ENCODE results near the gene FCRLA. TPM values are rescaled to one million over a fixed set of nuclear protein-coding genes. Genes with fewer than 3 reads are reported as not detected.

Gene FCRLA
- total RNA-seq, 1 experiment from 2014 or later: 0.25 TPM

DNA sequence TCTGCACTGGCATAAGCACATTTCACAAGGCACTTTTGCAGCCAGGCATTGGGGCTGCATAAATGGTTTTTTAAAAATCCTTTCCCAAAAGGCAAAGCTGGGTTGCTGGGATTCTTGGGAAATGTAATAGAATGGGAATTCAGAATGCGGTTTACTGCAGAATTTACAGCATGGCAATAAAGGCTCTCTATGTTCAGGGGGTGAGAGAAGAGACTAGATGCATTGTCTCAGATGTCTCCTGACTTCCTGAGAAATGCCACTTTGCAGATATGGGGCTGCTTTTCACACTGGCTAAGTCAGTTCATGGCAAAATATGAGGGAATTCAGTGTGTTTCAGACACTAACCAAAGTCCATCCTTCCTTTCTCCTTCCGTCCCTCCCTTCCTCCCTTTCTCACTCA is 30.6 kb upstream of the FCRLA start:
- no peak overlapping the region for H3K27ac ChIP-seq (ENCODE audit: low read depth, low read length)
- H3K27me3 ChIP-seq (ENCODE audit: insufficient read depth, low read length): no peaks in the 10 kb centered on the region
- no TSS peak for BruUV-seq (replicated peaks)
- ChIA-PET POLR2A (no interaction called here), CTCF (no interaction called here), RAD21 (ENCODE audit: low non-redundant PET in 1 of 2, low total read pairs in 2 of 2, uncharacterized antibody in 2 of 2, unreplicated experiment in 2 of 2) (no interaction called here)
- H3K9me2 ChIP-seq (ENCODE audit: insufficient read depth): no peaks in the 10 kb centered on the region
- H4K20me1 ChIP-seq (ENCODE audit: insufficient read depth): no peaks in the 10 kb centered on the region
- ATAC-seq (no peak), DNase-seq (ENCODE audit: low read depth, low spot score) (no peak)
- H3K79me2 ChIP-seq (ENCODE audit: insufficient read depth, low read length): no peaks in the 10 kb centered on the region
- H3K4me3 ChIP-seq (replicated peaks in 1 of 2; ENCODE audit: low read depth in 1 of 2, low read length in 2 of 2): no peak overlapping the region
- intact Hi-C loops (cut with micrococcal nuclease): no loop called here
- TF ChIP-seq ELF1 (IDR thresholded peaks at IDR 0.05; ENCODE audit: borderline replicate concordance, low read depth) (no peak), JUND (IDR thresholded peaks at IDR 0.05) (no peak), YY1 (IDR thresholded peaks at IDR 0.05; ENCODE audit: extremely low read depth, insufficient replicate concordance, low read depth, low read length) (no peak), ZFX (IDR thresholded peaks at IDR 0.05) (no peak), SP1 (IDR thresholded peaks at IDR 0.05; ENCODE audit: low read depth) (no peak)
- TF ChIP-seq, protein P1, sequence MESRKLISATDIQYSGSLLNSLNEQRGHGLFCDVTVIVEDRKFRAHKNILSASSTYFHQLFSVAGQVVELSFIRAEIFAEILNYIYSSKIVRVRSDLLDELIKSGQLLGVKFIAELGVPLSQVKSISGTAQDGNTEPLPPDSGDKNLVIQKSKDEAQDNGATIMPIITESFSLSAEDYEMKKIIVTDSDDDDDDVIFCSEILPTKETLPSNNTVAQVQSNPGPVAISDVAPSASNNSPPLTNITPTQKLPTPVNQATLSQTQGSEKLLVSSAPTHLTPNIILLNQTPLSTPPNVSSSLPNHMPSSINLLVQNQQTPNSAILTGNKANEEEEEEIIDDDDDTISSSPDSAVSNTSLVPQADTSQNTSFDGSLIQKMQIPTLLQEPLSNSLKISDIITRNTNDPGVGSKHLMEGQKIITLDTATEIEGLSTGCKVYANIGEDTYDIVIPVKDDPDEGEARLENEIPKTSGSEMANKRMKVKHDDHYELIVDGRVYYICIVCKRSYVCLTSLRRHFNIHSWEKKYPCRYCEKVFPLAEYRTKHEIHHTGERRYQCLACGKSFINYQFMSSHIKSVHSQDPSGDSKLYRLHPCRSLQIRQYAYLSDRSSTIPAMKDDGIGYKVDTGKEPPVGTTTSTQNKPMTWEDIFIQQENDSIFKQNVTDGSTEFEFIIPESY (IDR thresholded peaks at IDR 0.05; ENCODE audit: extremely low read depth, insufficient replicate concordance, low read length): no peak
- H3K4me2 ChIP-seq (ENCODE audit: low read length): no peak overlapping the region
- H2AFZ ChIP-seq (ENCODE audit: low read depth, low read length, poor library complexity, severe bottlenecking): no peak overlapping the region
- H3K9ac ChIP-seq (ENCODE audit: low read length): no peak overlapping the region
- no peaks in the 10 kb centered on the region for H3K36me3 ChIP-seq (ENCODE audit: control insufficient read depth in 1 of 2, insufficient read depth in 2 of 2, low read length in 2 of 2)
- no peaks in the 10 kb centered on the region for H3K9me3 ChIP-seq (ENCODE audit: control insufficient read depth in 1 of 2, insufficient read depth in 1 of 2, low read depth in 1 of 2, low read length in 2 of 2)
- no peaks in the 10 kb centered on the region for H3K4me1 ChIP-seq (ENCODE audit: control insufficient read depth in 1 of 2, insufficient read depth in 2 of 2, low read length in 2 of 2)

GRCh38 chr1:161676958-161677689 is 29.9 kb upstream of the FCRLA start:
- intact Hi-C loops (cut with micrococcal nuclease): no loop called here
- BruUV-seq (replicated peaks): no TSS peak
- TF ChIP-seq, protein P2, sequence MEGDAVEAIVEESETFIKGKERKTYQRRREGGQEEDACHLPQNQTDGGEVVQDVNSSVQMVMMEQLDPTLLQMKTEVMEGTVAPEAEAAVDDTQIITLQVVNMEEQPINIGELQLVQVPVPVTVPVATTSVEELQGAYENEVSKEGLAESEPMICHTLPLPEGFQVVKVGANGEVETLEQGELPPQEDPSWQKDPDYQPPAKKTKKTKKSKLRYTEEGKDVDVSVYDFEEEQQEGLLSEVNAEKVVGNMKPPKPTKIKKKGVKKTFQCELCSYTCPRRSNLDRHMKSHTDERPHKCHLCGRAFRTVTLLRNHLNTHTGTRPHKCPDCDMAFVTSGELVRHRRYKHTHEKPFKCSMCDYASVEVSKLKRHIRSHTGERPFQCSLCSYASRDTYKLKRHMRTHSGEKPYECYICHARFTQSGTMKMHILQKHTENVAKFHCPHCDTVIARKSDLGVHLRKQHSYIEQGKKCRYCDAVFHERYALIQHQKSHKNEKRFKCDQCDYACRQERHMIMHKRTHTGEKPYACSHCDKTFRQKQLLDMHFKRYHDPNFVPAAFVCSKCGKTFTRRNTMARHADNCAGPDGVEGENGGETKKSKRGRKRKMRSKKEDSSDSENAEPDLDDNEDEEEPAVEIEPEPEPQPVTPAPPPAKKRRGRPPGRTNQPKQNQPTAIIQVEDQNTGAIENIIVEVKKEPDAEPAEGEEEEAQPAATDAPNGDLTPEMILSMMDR (IDR thresholded peaks at IDR 0.05 in 2 of 3, conservative IDR thresholded peaks at IDR 0.05 in 1 of 3; ENCODE audit: borderline replicate concordance in 1 of 3, insufficient read depth in 1 of 3, low read depth in 2 of 3, low read length in 2 of 3): no peak
- no peak for TF ChIP-seq ZNF274 (IDR thresholded peaks at IDR 0.05; ENCODE audit: low read depth, low read length)
- no peak for TF ChIP-seq POLR2A (IDR thresholded peaks at IDR 0.05; ENCODE audit: borderline replicate concordance, extremely low read depth, insufficient read depth, insufficient read length)
- no peak for TF ChIP-seq ATF3 (IDR thresholded peaks at IDR 0.05)
- TF ChIP-seq, protein P3, sequence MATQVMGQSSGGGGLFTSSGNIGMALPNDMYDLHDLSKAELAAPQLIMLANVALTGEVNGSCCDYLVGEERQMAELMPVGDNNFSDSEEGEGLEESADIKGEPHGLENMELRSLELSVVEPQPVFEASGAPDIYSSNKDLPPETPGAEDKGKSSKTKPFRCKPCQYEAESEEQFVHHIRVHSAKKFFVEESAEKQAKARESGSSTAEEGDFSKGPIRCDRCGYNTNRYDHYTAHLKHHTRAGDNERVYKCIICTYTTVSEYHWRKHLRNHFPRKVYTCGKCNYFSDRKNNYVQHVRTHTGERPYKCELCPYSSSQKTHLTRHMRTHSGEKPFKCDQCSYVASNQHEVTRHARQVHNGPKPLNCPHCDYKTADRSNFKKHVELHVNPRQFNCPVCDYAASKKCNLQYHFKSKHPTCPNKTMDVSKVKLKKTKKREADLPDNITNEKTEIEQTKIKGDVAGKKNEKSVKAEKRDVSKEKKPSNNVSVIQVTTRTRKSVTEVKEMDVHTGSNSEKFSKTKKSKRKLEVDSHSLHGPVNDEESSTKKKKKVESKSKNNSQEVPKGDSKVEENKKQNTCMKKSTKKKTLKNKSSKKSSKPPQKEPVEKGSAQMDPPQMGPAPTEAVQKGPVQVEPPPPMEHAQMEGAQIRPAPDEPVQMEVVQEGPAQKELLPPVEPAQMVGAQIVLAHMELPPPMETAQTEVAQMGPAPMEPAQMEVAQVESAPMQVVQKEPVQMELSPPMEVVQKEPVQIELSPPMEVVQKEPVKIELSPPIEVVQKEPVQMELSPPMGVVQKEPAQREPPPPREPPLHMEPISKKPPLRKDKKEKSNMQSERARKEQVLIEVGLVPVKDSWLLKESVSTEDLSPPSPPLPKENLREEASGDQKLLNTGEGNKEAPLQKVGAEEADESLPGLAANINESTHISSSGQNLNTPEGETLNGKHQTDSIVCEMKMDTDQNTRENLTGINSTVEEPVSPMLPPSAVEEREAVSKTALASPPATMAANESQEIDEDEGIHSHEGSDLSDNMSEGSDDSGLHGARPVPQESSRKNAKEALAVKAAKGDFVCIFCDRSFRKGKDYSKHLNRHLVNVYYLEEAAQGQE (IDR thresholded peaks at IDR 0.05; ENCODE audit: low read depth): no peak
- TF ChIP-seq EZH2 (IDR thresholded peaks at IDR 0.05): no peak

More at GRCh38 chr1:161676958-161677689, 29.9 kb upstream of the FCRLA start:
- Histone ChIP-seq H3K27me3 (ENCODE audit: insufficient read depth, low read length) (no peaks in the 10 kb centered on the region), H3K36me3 (ENCODE audit: control insufficient read depth in 1 of 2, insufficient read depth in 2 of 2, low read length in 2 of 2) (no peaks in the 10 kb centered on the region), H3K9ac (ENCODE audit: low read length) (no peak overlapping the region), H2AFZ (ENCODE audit: low read depth, low read length, poor library complexity, severe bottlenecking) (no peak overlapping the region), H3K4me3 (replicated peaks in 1 of 2; ENCODE audit: low read depth in 1 of 2, low read length in 2 of 2) (no peak overlapping the region), H3K9me3 (ENCODE audit: control insufficient read depth in 1 of 2, insufficient read depth in 1 of 2, low read depth in 1 of 2, low read length in 2 of 2) (no peaks in the 10 kb centered on the region), H3K4me2 (ENCODE audit: low read length) (no peak overlapping the region), H4K20me1 (ENCODE audit: insufficient read depth) (no peaks in the 10 kb centered on the region), H3K9me2 (ENCODE audit: insufficient read depth) (no peaks in the 10 kb centered on the region), H3K27ac (ENCODE audit: low read depth, low read length) (no peak overlapping the region), H3K4me1 (ENCODE audit: control insufficient read depth in 1 of 2, insufficient read depth in 2 of 2, low read length in 2 of 2) (no peaks in the 10 kb centered on the region), H3K79me2 (ENCODE audit: insufficient read depth, low read length) (no peaks in the 10 kb centered on the region)
- ATAC-seq: no peak
- RAD21 ChIA-PET (ENCODE audit: low non-redundant PET in 1 of 2, low total read pairs in 2 of 2, uncharacterized antibody in 2 of 2, unreplicated experiment in 2 of 2): no interaction called here
- no peak for DNase-seq (ENCODE audit: low read depth, low spot score)
- POLR2A ChIA-PET: no interaction called here
- CTCF ChIA-PET: no interaction called here
